Stimulated activated naive CD4-positive, alpha-beta T cell treated with Interleukin-2 at 50 U/mL for 16 hours (primary cell): ENCODE results near the gene HDAC4.

ENCODE experiments used
- DNase-seq: peaks from one replicate; lab custom pipeline; 2025; lab: John Stamatoyannopoulos, UW

HDAC4 gene

DNA sequence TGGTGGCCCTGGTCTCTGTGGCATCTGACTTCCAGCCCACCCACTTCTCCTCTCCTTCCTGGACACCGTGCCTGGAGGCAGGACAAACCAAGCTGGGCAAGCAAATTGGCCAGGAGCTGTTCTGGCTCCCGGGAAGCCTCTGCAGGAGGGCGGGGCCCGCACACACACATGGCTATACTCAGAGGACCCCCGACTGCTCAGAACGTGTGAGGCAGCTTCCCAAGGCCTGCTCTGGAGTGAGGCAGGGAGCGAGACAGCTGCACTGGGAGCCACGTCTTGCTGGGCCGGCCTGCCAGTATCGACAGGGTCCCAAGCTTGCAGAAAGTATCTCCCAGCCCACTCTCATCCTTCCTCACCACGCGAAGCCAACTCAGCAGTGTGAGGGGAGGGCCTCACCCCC lies 295.6 kb downstream of the HDAC4 start:
- DNase-seq: no peak

GRCh38 chr2:239104800-239105199 lies 296.0 kb downstream of the HDAC4 start:
- DNase-seq: no peak

GRCh38 chr2:239103125-239104098 lies 297.4 kb downstream of the HDAC4 start:
- DNase-seq: no peak

GRCh38 chr2:239102266-239102665 lies 298.6 kb downstream of the HDAC4 start:
- DNase-seq: no peak

GRCh38 chr2:239101807-239102206 lies 299.0 kb downstream of the HDAC4 start:
- DNase-seq: no peak

GRCh38 chr2:239101071-239101470 lies 299.7 kb downstream of the HDAC4 start:
- DNase-seq: no peak

- DNase-seq: no peak
Observed at GRCh38 chr2:239099474-239099873, 301.3 kb downstream of the HDAC4 start.

- no peak for DNase-seq
Observed at GRCh38 chr2:239098288-239098970, 302.4 kb downstream of the HDAC4 start.

DNA sequence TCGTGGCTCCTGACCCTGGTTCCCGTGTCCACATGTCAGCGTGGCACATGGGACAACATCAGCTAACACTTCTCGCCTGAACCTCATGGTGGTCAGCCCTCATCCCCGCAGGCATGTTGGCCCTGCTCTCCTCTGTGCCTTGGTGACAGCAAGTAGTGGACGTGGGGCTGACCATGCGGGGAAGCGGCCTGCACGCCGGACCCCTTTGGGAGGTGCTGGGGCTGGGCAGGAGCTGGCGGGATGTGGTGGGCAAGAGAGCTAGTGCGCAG lies 303.5 kb downstream of the HDAC4 start:
- no peak for DNase-seq

GRCh38 chr2:239096676-239097427 lies 304.0 kb downstream of the HDAC4 start:
- no peak for DNase-seq

GRCh38 chr2:239095460-239096081 lies 305.2 kb downstream of the HDAC4 start:
- no peak for DNase-seq

GRCh38 chr2:239094867-239095266 lies 306.0 kb downstream of the HDAC4 start:
- DNase-seq: no peak

- DNase-seq: no peak
Observed at GRCh38 chr2:239093952-239094351, 306.9 kb downstream of the HDAC4 start.

GRCh38 chr2:239093542-239093941 lies 307.3 kb downstream of the HDAC4 start:
- no peak for DNase-seq

DNA sequence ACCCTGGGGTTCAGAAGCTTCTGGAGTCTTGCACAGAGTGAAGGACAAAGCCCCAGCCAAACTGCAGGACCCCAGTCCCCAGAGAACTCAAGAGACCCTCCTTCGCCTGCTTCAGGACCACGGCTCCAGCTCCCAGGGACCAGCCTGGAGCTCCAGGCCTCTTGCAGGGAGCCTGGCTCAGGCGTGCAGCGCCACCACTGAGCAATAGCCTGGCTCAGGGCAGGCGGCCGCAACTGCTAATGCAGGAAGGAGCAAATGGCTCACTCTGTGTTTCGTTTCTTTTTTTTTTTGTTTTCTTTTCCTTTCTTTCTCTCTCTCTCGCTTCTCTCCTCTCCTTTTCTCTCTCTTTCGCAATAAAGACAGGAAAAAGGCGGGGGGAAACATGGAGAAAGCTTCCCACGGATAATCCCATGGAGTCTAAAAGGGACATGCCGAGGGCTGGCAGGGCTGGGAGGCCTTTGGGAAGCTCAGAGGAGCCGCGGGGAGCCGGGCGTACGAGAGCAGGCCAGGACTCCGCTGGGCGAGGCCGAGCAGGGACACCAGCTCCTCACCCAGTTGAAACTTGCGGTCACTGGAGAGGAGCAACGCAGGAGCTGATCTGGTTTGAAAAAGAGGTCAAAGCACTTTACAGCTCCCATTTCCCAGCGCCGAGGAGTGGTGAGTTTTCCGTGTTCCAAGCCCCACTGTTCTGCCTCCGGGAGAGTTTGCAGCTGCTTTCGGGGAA lies 308.1 kb downstream of the HDAC4 start:
- no peak for DNase-seq

DNA sequence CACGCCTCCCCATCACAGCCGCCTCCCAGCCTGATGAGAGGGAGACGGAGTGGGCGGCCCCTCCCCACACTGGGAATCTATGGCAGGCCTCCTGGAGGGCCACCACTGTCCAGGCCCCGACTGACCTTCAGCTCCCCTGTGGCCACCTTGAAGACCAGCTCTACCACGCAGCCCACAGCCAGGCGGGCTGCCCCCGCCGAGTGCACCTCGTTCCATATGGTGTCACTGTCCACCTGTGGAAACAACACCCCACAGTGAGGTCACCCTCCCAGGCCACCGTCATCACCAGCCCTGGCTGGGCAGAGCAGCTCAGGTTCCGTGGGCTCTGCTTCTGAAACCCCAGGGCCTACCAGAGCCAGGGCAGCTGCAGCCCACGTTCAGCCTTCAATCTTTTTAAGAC lies 310.9 kb downstream of the HDAC4 start:
- DNase-seq: no peak

- DNase-seq: no peak
Observed at GRCh38 chr2:239087046-239087710, 313.6 kb downstream of the HDAC4 start.

GRCh38 chr2:239086325-239087020 lies 314.3 kb downstream of the HDAC4 start:
- DNase-seq: no peak

GRCh38 chr2:239085201-239085992 lies 315.4 kb downstream of the HDAC4 start:
- no peak for DNase-seq

- DNase-seq: no peak
Observed at GRCh38 chr2:239084007-239084406, 316.8 kb downstream of the HDAC4 start.
